NT2/D1 (cell line): ENCODE results near the gene NXPH3.
A peak's percentile ranks its signal among the peaks of the same experiment; 100 is the strongest.

Experiments used
- DNase-seq: peaks from one replicate; pipeline ENCODE4 v3.0.0-alpha.2; 2011; ENCODE audit warnings: low read depth, low spot score
- H3K27me3 ChIP-seq: 2 replicates; pipeline ENCODE4 v1.6.0; 2011; ENCODE audit warnings: mild to moderate bottlenecking; ENCODE audit not compliant: insufficient read length, insufficient read depth
- H3K36me3 ChIP-seq: 2 replicates; pipeline ENCODE4 v1.6.1; 2011; ENCODE audit warnings: mild to moderate bottlenecking, low read length, mixed read lengths; ENCODE audit not compliant: insufficient read depth, insufficient read length
- H3K4me1 ChIP-seq: 2 replicates; pipeline ENCODE4 v1.5.1; 2011; ENCODE audit not compliant: insufficient read depth, insufficient read length
- H3K4me3 ChIP-seq: 2 replicates; pipeline ENCODE4 v1.5.1; 2011; ENCODE audit warnings: low read depth; ENCODE audit not compliant: insufficient read length
- H3K9ac ChIP-seq: 2 replicates; pipeline ENCODE4 v1.6.0; 2011; ENCODE audit warnings: low read depth; ENCODE audit not compliant: insufficient read length
- H3K9me3 ChIP-seq: 2 replicates; pipeline ENCODE4 v1.5.1; 2011; ENCODE audit warnings: mild to moderate bottlenecking, low read length; ENCODE audit not compliant: insufficient read depth
- SUZ12 ChIP-seq: IDR thresholded peaks from 2 replicates; pipeline ENCODE4 v1.6.1; 2011; ENCODE audit not compliant: insufficient read length, insufficient read depth; ENCODE audit errors: extremely low read depth
- YY1 ChIP-seq: IDR thresholded peaks from 2 replicates; pipeline ENCODE4 v1.6.1; 2011; ENCODE audit not compliant: insufficient read length, insufficient read depth
- ZNF274 ChIP-seq: IDR thresholded peaks from 2 replicates; pipeline ENCODE4 v1.6.1; 2011; ENCODE audit warnings: mild to moderate bottlenecking, low read depth, low read length

NXPH3 gene

GRCh38 chr17:49575679-49576087, at the start of gene NXPH3:
NXPH3 (plus strand) TSS chr17:49575871; CDS start chr17:49576220, 349 bp downstream.
- peak within 1 kb of the TSS; percentile 75 for H3K4me3 ChIP-seq
- no peaks in the 10 kb centered on the region for H3K36me3 ChIP-seq
- peak; percentile 42 for DNase-seq
- TF ChIP-seq YY1 = no peak
- TF ChIP-seq ZNF274 = no peak
- TF ChIP-seq SUZ12 = no peak
- H3K9ac ChIP-seq = peak within 1 kb of the TSS; percentile 85
- H3K4me1 ChIP-seq = peaks cover 36% of the 10 kb centered on the region
- H3K27me3 ChIP-seq = peaks cover 26% of the 10 kb centered on the region
- 0 out of 2 replicates have a peak, but pooled peaks cover 2% of the 10 kb centered on the region for H3K9me3 ChIP-seq

GRCh38 chr17:49527927-49528651, 47.6 kb upstream of the NXPH3 start:
- Histone ChIP-seq H3K27me3 (no peaks in the 10 kb centered on the region), H3K4me3 (no peak overlapping the region), H3K9ac (no peak overlapping the region), H3K36me3 (no peaks in the 10 kb centered on the region), H3K4me1 (peaks cover 13% of the 10 kb centered on the region), H3K9me3 (no peaks in the 10 kb centered on the region)
- TF ChIP-seq ZNF274 (no peak), SUZ12 (no peak), YY1 (no peak)
- no peak for DNase-seq

GRCh38 chr17:49528966-49529365, 46.7 kb upstream of the NXPH3 start:
- no peak for TF ChIP-seq YY1

GRCh38 chr17:49530118-49530517, 45.6 kb upstream of the NXPH3 start:
- Histone ChIP-seq H3K9me3 (no peaks in the 10 kb centered on the region), H3K36me3 (no peaks in the 10 kb centered on the region), H3K4me3 (no peak overlapping the region), H3K4me1 (peaks cover 11% of the 10 kb centered on the region), H3K9ac (no peak overlapping the region), H3K27me3 (no peaks in the 10 kb centered on the region)
- TF ChIP-seq YY1 (no peak), ZNF274 (no peak), SUZ12 (no peak)
- no peak for DNase-seq

More at GRCh38 chr17:49528966-49529365, 46.7 kb upstream of the NXPH3 start:
- DNase-seq = no peak
- Histone ChIP-seq H3K9ac (peak overlapping the region; percentile 17), H3K27me3 (no peaks in the 10 kb centered on the region), H3K4me1 (peaks cover 11% of the 10 kb centered on the region), H3K36me3 (no peaks in the 10 kb centered on the region), H3K4me3 (no peak overlapping the region), H3K9me3 (no peaks in the 10 kb centered on the region)

- H3K4me1 ChIP-seq = peaks cover 44% of the 10 kb centered on the region
- no peak overlapping the region for H3K4me3 ChIP-seq
- no peaks in the 10 kb centered on the region for H3K27me3 ChIP-seq
- peaks cover 12% of the 10 kb centered on the region; the same call in 1 of the 2 replicates for H3K9me3 ChIP-seq
- H3K9ac ChIP-seq = no peak overlapping the region
- TF ChIP-seq YY1 (no peak), SUZ12 (no peak), ZNF274 (no peak)
- no peaks in the 10 kb centered on the region for H3K36me3 ChIP-seq
- no peak for DNase-seq
Observed at GRCh38 chr17:49543860-49544259, 31.8 kb upstream of the NXPH3 start.

- Histone ChIP-seq H3K9ac (no peak overlapping the region), H3K4me1 (peaks cover 48% of the 10 kb centered on the region), H3K4me3 (no peak overlapping the region), H3K36me3 (no peaks in the 10 kb centered on the region), H3K9me3 (peaks cover 8% of the 10 kb centered on the region; the same call in 1 of the 2 replicates), H3K27me3 (no peaks in the 10 kb centered on the region)
- TF ChIP-seq YY1 (no peak), ZNF274 (no peak), SUZ12 (no peak)
- DNase-seq = no peak
Observed at GRCh38 chr17:49545007-49545660, 30.5 kb upstream of the NXPH3 start.

- peaks cover 8% of the 10 kb centered on the region; the same call in 1 of the 2 replicates for H3K9me3 ChIP-seq
- peaks cover 52% of the 10 kb centered on the region for H3K4me1 ChIP-seq
- H3K4me3 ChIP-seq = no peak overlapping the region
- H3K9ac ChIP-seq = no peak overlapping the region
- no peak for DNase-seq
- no peak for TF ChIP-seq ZNF274
- TF ChIP-seq YY1 = no peak
- TF ChIP-seq SUZ12 = no peak
- H3K27me3 ChIP-seq = no peaks in the 10 kb centered on the region
- no peaks in the 10 kb centered on the region for H3K36me3 ChIP-seq
Observed at GRCh38 chr17:49545806-49546545, 29.7 kb upstream of the NXPH3 start.
